ENCODE measurements around the gene ADGRG6.

ADGRG6 gene

DNA sequence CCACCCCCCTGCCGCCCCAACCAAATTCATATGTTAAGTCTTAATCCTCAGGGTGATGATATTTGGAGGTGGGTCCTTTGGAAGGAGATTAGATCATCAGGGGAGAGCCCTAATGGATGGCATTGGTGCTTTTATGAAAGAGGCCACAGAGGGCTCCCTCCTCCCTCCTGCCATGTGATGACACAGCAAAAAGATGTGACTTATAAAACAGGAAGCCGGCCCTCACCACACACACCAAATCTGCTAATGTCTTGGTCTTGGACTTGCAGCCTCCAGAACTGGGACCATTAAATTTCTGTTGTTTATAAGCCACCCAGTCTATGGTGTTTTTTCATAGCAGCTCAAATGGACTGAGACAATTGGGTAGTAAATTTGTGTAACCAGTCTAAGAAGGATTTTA is 176.3 kb downstream of the ADGRG6 start:
- peak; percentile 17 for DNase-seq

GRCh38 chr6:142481466-142481865 is 179.7 kb downstream of the ADGRG6 start:
- H3K9me2 ChIP-seq (replicated peaks; ENCODE audit: insufficient read depth, low read length) = no peaks in the 10 kb centered on the region
- no peak overlapping the region for H3K4me3 ChIP-seq (ENCODE audit: low read length)
- H3K9ac ChIP-seq (ENCODE audit: low read length) = no peak overlapping the region
- H3K4me1 ChIP-seq (ENCODE audit: low read length) = no peaks in the 10 kb centered on the region
- no peak overlapping the region for H2AFZ ChIP-seq (ENCODE audit: low read length)
- no peaks in the 10 kb centered on the region for H3K79me2 ChIP-seq (ENCODE audit: low read length)
- no peak for DNase-seq
- TF ChIP-seq EZH2 (optimal IDR thresholded peaks at IDR 0.05; ENCODE audit: low read depth, low read length) (no peak), EZH2phosphoT487 (IDR thresholded peaks at IDR 0.05; ENCODE audit: low read length) (no peak)
- TF ChIP-seq, protein P1, sequence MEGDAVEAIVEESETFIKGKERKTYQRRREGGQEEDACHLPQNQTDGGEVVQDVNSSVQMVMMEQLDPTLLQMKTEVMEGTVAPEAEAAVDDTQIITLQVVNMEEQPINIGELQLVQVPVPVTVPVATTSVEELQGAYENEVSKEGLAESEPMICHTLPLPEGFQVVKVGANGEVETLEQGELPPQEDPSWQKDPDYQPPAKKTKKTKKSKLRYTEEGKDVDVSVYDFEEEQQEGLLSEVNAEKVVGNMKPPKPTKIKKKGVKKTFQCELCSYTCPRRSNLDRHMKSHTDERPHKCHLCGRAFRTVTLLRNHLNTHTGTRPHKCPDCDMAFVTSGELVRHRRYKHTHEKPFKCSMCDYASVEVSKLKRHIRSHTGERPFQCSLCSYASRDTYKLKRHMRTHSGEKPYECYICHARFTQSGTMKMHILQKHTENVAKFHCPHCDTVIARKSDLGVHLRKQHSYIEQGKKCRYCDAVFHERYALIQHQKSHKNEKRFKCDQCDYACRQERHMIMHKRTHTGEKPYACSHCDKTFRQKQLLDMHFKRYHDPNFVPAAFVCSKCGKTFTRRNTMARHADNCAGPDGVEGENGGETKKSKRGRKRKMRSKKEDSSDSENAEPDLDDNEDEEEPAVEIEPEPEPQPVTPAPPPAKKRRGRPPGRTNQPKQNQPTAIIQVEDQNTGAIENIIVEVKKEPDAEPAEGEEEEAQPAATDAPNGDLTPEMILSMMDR (IDR thresholded peaks at IDR 0.05; ENCODE audit: low read length) = no peak
- H3K9me3 ChIP-seq (replicated peaks; ENCODE audit: insufficient read depth, low read length) = no peaks in the 10 kb centered on the region
- no peak overlapping the region for H3K4me2 ChIP-seq (ENCODE audit: low read depth, low read length)
- no peaks in the 10 kb centered on the region for H3K36me3 ChIP-seq (replicated peaks; ENCODE audit: insufficient read depth, low read length)
- H3F3A ChIP-seq (ENCODE audit: insufficient read depth, low read length) = no peaks in the 10 kb centered on the region
- H4K20me1 ChIP-seq (ENCODE audit: insufficient read depth, low read length) = no peaks in the 10 kb centered on the region
- H3K27me3 ChIP-seq (replicated peaks; ENCODE audit: insufficient read depth, low read length) = no peaks in the 10 kb centered on the region
- H3K27ac ChIP-seq (ENCODE audit: low read length) = no peak overlapping the region

More for the DNA sequence above, 176.3 kb downstream of the ADGRG6 start:
- Histone ChIP-seq H3K4me2 (ENCODE audit: low read depth, low read length) (no peak overlapping the region), H2AFZ (ENCODE audit: low read length) (no peak overlapping the region), H3K4me1 (ENCODE audit: low read length) (no peaks in the 10 kb centered on the region), H3K27ac (ENCODE audit: low read length) (no peak overlapping the region), H4K20me1 (ENCODE audit: insufficient read depth, low read length) (no peaks in the 10 kb centered on the region), H3K9me2 (replicated peaks; ENCODE audit: insufficient read depth, low read length) (no peaks in the 10 kb centered on the region), H3F3A (ENCODE audit: insufficient read depth, low read length) (no peaks in the 10 kb centered on the region), H3K79me2 (ENCODE audit: low read length) (no peaks in the 10 kb centered on the region), H3K27me3 (replicated peaks; ENCODE audit: insufficient read depth, low read length) (no peaks in the 10 kb centered on the region), H3K4me3 (ENCODE audit: low read length) (no peak overlapping the region), H3K9ac (ENCODE audit: low read length) (no peak overlapping the region), H3K36me3 (replicated peaks; ENCODE audit: insufficient read depth, low read length) (no peaks in the 10 kb centered on the region), H3K9me3 (replicated peaks; ENCODE audit: insufficient read depth, low read length) (no peaks in the 10 kb centered on the region)
- no peak for TF ChIP-seq EZH2phosphoT487 (IDR thresholded peaks at IDR 0.05; ENCODE audit: low read length)
- TF ChIP-seq, protein P1 (IDR thresholded peaks at IDR 0.05; ENCODE audit: low read length) = no peak
- TF ChIP-seq EZH2 (optimal IDR thresholded peaks at IDR 0.05; ENCODE audit: low read depth, low read length) = no peak

GRCh38 chr6:142482249-142482648 is 180.4 kb downstream of the ADGRG6 start:
- no peaks in the 10 kb centered on the region for H3K9me2 ChIP-seq (replicated peaks; ENCODE audit: insufficient read depth, low read length)
- no peak overlapping the region for H2AFZ ChIP-seq (ENCODE audit: low read length)
- H3K4me2 ChIP-seq (ENCODE audit: low read depth, low read length) = no peak overlapping the region
- H3K9ac ChIP-seq (ENCODE audit: low read length) = no peak overlapping the region
- H3K4me3 ChIP-seq (ENCODE audit: low read length) = no peak overlapping the region
- H3K36me3 ChIP-seq (replicated peaks; ENCODE audit: insufficient read depth, low read length) = no peaks in the 10 kb centered on the region
- no peak overlapping the region for H3K27ac ChIP-seq (ENCODE audit: low read length)
- H3K27me3 ChIP-seq (replicated peaks; ENCODE audit: insufficient read depth, low read length) = no peaks in the 10 kb centered on the region
- TF ChIP-seq EZH2 (optimal IDR thresholded peaks at IDR 0.05; ENCODE audit: low read depth, low read length) = no peak
- TF ChIP-seq, protein P1 (IDR thresholded peaks at IDR 0.05; ENCODE audit: low read length) = no peak
- TF ChIP-seq EZH2phosphoT487 (IDR thresholded peaks at IDR 0.05; ENCODE audit: low read length) = no peak
- H3K79me2 ChIP-seq (ENCODE audit: low read length) = no peaks in the 10 kb centered on the region
- no peak for DNase-seq
- H4K20me1 ChIP-seq (ENCODE audit: insufficient read depth, low read length) = no peaks in the 10 kb centered on the region
- no peaks in the 10 kb centered on the region for H3K9me3 ChIP-seq (replicated peaks; ENCODE audit: insufficient read depth, low read length)
- no peaks in the 10 kb centered on the region for H3K4me1 ChIP-seq (ENCODE audit: low read length)
- H3F3A ChIP-seq (ENCODE audit: insufficient read depth, low read length) = no peaks in the 10 kb centered on the region

All from MM.1S (cell line).